Inflammatory macrophage treated with lipopolysaccharide for 1 hour (primary cell): ENCODE data around the gene KRT14.
"Not testable (repeated sequence)": the region's sequence is repeated elsewhere in the genome, so short reads cannot be mapped to it uniquely, and the experiment has no call there.

Source experiments
- DNase-seq, 2 donors: peaks; one replicate each; pipeline ENCODE4 v3.0.0-alpha.2; 2020 to 2022

The KRT14 gene

DNA sequence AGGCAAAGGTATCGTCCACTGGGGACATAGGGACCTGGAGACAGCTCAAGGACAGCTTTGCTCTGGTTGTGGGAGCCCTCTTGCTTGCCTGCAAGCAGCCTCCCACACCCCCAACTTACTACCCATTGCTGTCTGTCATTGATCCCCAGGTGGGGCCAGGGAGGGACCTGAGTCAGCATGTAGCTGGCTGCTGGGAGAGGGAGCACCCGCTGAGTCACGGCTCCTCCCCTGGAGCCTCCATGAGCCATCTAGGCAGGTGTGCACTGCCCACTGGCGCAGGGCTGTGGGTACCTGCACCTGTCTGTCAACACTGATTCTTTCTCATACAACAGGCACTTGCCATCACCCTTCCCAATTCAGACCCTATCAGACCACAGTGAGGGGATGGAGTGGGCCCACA lies 10.0 kb downstream of the KRT14 start:
- DNase-seq = not testable (repeated sequence)

DNA sequence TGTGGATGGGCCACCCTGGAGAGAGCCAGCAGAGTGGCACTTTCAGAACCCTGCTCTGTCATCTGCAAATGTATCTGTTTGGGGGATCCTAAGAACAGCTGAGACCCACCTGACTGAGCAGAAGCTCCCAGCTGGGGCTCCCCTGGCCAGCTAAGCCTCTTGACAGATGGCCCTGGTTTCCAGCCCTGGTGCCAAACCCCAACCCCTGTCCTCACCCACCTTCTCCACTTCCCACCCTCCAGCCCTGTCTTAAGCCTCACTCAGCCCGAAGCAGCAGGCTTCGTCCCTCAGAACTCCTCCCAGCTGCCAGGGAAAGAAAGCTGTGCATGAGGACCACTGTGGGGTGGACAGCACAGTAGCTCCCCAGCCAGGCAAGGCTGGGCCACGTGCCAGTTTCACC lies 11.4 kb downstream of the KRT14 start:
- DNase-seq = no peak

DNA sequence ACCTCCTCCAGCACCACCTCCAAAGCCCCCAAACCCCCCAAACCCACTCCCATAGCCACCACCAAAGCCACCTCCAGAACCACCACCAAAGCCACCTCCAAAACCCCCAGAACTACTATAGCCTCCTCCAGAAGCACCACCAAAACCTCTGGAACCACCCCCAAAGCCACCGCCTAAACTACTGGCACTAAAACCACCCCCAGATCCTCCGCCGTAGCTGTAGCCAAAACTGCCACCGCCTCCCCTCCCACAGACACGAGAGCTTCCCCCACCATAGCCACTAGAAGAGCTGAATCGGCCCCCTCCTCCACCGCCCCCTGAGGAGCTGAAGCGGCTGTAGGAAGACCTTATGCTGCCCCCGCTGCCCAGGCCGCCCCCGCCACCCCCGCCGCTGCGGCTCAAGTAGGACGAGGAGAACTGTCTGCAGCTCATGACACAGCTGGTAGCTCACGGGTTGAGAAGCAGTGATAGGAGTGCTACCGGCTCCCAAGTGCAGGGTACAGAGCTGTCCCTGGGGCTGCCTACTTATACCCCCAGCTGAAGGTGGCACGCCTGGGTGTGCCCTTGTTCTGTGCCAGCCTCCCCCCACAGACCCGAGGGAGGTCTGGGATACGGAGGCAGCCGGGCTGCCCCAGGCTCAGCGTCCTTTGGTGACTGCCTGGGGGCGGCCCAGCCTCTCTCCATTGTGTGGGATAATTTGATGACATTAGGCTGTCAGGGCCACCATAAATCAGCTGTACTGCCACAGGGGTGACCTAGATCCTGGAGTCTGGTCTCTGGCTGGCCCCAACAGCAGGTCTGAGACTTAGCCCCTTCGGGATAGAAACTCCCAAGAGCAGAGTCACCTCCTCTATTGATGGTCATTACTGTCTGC lies 14.9 kb downstream of the KRT14 start, which contains the start of gene KRT9:
Gene KRT9, minus strand, starts transcription at position 499 of the 874 bp plus-strand sequence. Its CDS starts 67 bp downstream, at position 432.
- no peak for DNase-seq

DNA sequence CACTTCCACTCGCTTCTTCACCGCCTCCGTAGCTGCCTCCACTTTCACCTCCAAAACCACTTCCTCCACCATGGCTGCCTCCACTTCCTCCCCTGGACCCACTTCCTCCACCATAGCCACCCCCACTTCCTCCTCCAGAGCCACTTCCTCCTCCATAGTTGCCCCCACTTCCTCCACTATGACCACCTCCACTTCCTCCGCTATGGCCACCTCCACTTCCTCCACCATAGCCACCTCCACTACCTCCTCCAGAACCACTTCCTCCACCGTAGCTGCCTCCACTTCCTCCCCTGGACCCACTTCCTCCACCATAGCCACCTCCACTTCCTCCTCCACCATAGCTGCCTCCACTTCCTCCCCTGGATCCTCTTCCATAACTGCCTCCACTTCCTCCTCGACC lies 19.4 kb downstream of the KRT14 start:
- DNase-seq = no peak

DNA sequence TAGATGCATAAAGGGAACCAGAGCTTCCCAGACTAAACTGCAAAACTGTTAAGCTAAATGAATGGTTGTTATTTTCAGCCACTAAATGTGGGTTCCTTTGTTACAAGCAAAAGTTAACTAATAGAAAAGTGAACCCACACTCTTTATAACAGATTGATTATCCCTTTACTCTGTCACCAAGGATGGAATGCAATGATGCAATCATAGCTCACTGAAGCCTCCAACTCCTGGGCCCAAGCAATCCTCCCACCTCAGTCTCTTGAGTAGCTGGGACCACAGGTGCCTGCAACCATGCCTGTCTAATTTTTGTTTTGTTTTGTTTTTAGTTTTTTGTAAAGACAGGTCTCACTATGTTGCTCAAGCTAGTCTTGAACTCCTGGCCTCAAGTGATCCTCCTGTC lies 21.4 kb downstream of the KRT14 start:
- DNase-seq = no peak

DNA sequence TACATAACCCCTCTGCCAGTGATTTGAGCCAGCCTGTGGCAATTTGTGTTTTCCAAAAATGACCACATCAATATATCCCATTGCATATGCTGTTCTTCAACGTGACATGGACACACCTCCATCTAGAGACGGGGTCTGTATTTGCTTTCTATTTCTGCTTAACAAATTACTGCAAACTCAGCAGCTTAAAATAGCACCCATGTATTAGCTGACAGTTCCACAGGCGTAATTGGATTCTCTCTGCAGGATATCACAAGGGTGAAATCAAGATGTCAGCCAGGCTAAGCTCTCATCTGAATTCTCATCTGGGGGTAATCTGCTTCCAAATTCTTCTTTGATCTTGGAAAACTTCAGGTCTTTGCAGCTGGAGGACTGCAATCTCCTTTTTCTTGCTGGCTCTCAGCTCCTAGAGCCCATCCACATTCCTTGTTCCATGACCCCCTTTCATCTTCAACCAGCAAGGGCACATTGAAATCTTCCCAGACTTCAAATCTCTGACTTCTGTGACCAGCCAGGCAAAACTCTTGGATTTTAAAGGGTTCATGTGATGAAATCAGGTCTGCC lies 23.0 kb downstream of the KRT14 start:
- no peak for DNase-seq

DNA sequence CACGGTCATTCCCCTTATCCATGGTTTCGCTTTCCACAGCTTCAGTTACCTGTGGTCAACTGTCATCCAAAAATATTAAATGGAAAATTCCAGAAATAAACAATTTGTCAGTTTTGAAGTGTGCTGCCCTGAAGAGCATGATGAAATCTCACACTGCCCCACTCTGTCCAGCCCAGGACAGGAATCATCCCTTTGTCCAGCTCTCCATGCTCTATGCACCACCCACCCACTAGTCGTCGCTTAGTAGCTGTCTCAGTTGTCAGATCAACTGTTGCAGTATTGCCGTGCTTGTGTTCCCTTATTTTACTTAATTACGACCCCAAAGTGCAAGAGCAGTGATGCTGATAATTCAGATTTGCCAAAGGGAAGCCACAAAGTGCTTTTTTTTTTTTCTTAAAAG lies 25.1 kb downstream of the KRT14 start:
- no peak for DNase-seq

DNA sequence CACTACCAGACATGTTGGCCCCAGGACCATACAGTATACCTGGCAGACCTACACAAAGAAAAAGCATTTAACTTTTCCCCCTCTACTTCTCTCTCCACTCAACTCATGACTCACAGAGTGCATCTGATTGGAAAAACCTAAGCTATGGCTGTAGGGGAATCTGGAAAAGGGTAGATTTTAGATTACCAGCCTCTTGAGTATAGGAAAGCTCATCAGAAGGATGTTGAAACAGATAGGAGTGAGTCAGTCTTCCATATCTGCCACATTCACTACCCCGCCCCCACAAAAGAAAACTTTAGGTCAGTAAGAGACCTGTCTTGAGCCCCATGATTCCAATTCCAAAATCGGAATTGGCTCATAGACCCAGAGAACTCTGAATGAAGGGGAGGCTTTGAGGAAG lies 27.1 kb downstream of the KRT14 start:
- DNase-seq = peak in 1 of 2 donors; percentile 15

DNA sequence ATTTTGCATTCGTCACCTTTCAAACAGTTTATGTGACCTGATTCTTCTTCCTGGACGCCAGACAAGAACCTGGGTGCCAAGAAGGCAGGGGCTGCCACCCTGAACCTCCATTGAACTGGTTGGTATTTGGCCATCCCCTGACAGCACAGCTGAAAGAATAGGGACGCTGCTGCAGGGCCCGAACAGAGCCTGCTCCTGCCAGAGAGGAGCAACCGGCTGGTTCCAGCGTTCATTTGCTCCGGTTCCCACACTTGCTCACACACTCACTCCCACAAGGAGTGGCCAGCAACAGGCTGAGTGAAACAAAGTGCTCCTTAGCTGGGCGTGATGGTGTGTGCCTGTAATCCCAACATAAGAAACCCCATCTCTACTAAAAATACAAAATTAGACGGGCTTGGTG lies 29.8 kb downstream of the KRT14 start:
- DNase-seq = no peak

DNA sequence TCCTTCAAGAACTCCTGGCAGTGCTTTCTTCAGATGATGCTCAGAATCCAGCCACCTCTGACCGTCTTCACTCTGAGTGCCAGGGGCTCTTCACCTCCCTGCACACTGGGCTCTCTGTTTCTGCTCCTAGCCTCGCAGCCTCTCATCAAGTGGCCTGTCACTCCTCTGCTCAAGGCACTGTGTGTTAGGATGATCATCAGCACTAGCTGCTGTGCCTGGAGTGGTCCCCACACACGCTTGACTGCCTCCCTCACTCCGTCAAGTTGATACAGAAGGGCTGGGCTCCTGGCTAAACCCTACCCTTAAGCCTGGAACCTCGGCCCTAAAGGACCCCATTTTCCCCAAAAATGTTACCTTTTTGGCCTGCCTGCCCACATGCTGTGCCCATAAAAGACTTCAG lies 30.4 kb downstream of the KRT14 start:
- DNase-seq = no peak

DNA sequence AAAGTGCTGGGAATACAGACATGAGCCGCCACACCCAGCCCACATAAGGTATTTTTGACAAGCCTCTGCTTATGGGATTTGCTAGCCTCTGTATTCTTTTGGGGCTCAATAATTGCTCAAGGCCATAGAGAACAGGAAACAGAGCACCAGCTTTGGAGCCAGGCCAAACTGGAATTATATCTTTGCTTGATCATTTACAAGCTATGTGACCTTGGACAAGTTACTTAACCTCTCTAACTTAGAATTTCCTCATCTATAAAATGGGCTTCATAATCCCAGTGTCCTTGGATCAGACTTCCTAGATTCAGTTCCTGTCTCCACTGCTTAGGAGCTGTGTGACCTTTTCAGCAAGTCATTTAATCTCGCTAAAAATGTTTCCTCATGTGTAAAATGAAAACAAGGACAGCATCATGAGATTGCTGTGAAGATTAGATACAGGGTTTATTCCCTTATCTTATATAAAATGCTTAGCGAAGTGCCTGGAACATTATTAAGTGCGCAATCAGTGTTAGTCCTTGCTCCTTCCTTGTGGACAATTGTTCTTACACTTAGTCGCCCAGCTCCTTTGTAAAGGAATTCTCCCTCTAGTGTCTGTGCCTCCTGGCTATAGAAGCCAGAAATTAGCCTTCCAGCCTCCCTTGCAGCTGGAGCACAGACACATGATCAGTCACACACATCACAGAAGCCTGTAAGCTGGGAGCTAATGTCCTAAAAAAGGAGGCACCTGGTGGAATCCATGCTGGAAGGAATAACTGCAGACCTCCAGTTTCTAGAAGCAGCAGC lies 31.4 kb downstream of the KRT14 start:
- DNase-seq = no peak

DNA sequence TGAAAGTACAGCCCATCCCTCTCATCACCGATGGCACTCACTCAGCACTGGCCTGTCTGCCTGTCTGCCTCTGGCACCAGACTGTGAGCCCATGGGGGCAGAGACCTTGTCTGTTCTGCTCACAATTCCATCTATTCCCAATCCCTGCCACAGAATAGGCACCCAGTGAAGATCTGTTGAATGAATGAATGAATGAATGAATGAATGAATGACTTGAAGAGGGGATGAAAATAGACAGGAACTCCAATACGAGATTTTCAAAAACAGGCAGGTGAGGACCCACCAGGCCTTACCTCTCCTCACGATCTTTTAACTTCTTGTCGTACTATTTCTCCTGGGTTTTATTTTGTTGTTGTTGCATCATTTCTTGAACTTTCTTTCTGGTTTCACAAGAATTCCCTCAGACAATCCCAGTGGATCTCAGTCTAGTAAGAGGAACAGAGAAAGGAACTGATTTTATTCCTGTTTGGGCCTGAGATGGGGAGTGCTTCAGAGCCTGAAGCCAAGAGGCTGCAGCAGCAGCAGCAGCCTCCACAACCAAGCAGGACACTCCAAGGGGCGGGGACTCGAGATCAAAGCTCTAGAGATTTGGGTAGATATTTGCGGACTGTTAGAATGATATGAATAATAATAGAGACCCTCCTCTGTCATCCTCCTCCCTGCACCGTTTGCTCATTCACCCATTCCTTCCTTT lies 32.6 kb downstream of the KRT14 start:
- no peak for DNase-seq

DNA sequence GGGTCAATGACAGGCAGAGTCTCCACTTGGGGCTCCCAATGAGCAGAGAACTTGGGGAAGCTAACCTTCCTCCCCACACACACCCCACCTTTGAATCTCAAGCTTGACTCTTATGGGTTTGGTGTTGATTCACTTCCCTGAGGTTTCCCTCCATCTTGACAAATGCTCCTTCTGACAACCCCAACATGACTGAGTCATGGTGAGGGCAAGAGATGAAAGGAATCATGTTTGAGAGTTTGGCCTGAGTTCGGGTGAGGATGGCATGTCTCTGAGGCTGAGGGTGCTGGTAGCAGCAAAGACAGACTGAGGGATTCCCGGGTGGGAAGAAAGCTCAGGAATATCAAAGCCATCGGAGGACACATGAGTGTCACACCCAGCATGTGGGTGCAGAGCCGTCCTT lies 33.5 kb downstream of the KRT14 start:
- DNase-seq = no peak

DNA sequence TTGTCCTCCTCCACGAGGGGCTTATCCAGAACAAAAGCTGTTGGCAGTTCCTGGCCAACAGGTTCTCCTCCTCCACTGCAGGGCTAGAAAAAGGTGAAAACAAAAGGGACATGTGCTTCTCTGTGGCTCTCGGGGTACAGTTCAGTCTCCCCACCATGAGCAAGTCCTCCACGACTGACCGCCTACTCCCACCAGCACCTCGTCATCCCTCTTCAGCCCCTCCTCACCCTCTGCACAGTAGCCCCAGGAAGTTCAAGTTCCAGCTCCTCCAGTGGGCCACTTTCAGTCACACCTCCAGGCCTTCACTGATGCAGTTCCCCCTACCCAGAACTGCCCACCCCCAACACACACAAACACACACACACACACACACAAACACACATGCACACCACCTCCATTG lies 34.2 kb downstream of the KRT14 start:
- DNase-seq = no peak

DNA sequence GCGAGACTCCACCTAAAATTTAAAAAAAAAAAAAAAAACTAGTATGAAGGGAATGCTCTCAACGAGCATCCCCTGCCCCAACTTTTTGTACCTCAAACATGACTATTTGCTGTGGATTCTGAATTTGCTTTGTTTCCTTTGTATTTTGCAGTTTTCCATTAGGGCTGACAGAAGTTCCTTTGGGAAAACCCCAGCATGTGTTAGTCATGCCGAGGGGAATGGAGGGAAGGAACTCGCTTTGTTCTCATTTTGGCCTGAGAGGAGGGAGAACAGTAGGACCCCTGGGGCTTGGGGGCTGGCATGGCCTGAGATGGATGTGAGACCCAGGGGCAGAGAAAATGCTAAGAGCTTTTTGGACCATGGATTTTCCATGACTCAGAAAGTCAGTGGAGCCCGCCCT lies 35.3 kb downstream of the KRT14 start:
- no peak for DNase-seq

DNA sequence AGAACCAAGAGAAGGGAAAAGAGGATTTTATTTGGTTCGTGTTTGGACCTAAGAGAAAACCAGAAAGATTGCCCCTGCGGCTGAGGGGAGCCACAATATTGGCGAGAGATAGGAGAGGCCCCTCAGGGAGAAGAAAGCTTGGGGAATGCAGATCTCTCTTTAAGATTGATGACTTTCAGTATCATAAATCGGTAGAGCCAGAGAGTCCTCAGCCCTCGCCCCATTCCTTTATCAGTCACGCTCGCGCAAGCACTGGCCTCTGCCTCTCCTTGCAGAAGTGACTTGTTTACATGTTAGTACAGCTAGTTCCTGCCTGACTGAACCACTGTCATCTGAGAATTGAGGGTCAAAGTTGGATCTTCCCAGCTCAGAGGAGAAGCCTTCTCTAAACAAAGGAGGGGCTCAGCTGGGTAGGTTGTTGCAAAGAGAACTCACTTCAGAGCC lies 37.1 kb downstream of the KRT14 start:
- DNase-seq = peak in 1 of 2 donors; percentile 21

DNA sequence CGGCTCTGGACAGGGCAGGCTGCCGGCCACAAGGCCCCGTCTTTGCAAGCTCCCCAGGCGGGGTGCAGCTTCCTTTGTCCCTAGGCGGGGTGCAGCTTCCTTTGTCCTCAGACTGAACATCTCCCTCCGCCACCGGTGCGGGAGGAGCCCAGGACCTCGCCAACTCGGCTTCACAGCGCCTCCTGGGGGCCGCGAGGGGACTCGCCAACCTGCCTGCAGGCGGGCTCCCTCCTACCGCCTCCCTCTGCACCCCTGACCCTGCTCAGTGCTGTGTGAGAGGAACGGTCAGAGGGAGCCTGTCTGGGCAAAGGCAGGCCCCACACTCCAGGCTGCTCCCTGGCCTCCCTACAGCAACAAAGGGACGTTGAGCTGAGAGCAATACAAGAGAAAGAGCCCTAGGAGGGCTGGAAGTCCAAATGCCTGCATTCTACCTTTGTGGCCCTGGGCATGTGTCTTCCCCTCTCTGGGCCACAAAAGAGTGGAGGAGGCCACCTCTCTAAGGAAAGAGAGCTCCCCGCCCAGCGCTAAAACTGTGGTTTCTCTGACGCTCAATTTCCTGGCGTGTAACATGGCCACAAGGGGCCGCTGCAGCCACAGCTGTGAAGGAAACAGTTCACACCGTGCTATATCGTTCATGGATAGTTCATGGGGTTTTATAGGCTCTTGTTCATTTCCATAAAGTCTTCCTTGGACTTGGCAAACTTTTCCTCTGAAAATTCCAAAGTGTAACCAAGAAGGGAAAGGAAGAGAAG lies 37.7 kb downstream of the KRT14 start:
- DNase-seq = peak; percentile 59 to 90

DNA sequence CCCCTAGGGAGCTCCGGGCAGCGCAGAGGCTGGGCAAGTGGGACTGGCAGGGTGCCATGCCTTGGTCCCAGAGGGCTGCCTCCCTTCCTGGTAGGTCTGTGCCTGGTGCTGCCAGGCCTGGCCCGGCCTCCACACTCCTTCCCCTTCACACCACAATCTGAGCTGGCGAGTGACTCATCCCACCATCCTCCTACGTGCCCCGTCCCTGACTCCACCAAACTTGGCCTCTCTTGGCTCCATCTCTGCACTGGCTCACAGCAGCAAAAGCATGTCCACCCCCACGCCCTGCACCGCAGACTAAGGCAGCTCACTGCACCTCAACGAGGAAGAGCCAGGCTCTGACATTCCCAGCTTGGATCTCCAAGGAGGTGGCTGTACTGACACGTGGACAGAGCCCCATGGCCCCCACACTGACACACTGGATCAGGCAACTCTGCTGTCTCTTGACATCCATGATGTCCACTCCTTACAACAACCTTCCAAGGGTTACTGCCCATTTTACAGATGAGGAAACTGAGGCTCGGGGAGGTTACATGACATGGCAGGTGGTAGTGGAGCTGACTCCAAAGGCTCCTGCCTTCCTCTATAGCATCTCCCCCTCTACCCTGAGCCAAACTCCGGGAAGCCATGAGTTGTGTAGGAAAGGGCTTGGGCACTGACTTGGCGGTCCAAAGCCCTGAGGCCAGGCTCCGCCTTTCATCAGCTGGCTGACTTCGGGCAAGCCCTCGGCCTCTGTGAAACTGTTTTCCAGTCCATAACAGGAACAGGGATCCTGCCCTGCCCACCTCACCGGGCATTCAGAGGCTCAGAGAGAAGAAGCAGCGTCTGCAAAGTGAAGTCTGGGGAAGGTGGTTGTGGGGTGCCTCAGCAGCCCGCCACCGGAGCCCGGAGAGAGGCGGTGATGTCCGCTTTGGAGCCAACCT lies 38.5 kb downstream of the KRT14 start:
- DNase-seq = peak; percentile 66 to 73

DNA sequence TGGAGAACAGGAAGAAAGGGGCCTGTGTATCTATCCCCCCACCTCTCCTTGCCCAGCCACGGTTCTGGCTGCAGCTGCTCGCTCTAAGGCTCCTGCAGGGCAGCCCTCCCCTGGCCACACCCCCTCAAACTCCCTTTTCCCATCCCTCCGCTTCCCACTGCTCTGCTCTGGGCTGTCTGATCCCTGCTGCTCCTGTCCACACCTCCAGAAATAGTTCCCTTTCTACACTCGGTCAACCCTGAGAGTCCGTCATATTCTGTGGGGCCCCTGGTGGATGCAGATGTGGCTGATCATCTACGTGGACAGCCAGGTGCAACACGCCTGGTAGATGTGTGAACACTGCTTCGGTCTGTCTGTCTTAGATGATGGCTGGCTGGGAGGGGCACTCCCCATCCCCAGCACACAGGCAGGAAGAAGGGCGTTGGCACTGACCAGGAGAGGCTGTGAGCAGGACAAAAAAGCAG lies 39.3 kb downstream of the KRT14 start:
- DNase-seq = no peak

DNA sequence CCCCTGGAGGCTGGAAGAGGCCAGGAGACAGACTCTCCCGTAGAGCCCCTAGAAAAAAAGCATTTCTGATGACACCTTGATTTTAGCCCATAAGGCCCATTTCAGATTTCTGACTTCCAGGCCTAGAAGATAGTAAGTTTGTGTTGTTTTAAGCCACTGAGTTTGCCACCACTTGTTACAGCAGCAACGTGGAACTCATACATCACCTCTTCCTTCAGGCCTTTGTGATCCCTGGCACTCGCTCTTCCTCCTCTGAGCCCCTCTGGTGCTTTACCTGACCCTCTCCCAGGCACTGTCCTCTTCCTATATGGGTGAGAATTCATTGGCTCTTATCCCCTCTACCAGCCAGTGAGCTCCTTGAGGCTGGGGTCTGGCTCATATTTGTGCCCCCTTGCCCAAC lies 39.9 kb downstream of the KRT14 start:
- DNase-seq = no peak

DNA sequence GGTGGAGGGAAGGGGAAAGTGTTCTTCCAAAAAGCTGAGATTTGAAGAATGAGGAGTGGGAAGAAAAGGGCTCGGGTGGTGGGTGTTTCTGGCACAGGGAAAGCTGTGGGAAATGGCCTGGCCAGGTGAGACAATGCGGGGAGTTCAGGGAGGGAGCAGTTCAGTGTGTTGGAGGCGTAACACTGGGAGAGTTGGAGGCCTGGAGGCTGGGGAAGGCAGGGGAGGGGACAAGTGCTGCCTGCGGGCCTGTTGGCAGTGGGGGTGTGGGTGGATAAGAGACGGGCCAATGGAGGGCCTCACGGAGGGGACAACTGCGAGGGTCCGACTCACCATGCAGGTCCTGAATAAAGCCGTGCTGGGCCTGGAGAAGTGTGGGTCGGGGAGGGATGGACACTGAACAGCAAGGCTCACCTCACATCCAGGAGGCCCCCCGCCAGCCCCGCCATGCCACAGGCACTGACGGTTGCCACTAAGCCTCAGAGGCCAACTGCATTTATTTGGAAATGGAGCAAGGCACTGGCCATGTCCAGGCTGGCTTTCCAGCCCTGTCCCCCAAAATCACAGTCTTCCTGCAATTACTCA lies 40.8 kb downstream of the KRT14 start:
- no peak for DNase-seq
